SK-N-SH (cell line): Measurements from ENCODE around the gene ACTR8.

Experiments
- GABPA ChIP-seq: IDR thresholded peaks from 2 replicates; pipeline ENCODE4 v1.4.0; 2012; ENCODE audit warnings: low read depth, mild to moderate bottlenecking
- RAD21 ChIP-seq: IDR thresholded peaks from 2 replicates; pipeline ENCODE4 v1.6.1; 2012; ENCODE audit warnings: mild to moderate bottlenecking, low read length

GRCh38 chr3:53820084-53820483 is 61.9 kb downstream of the ACTR8 start:
- TF ChIP-seq GABPA (no peak), RAD21 (no peak)
